Measurements from ENCODE around the gene TSSC4. TPM values are rescaled to one million over a fixed set of nuclear protein-coding genes. Genes with fewer than 3 reads are reported as not detected.

The TSSC4 gene
- total RNA-seq, 2 experiments from 2014 or later: 36.2 to 38.9 TPM

DNA sequence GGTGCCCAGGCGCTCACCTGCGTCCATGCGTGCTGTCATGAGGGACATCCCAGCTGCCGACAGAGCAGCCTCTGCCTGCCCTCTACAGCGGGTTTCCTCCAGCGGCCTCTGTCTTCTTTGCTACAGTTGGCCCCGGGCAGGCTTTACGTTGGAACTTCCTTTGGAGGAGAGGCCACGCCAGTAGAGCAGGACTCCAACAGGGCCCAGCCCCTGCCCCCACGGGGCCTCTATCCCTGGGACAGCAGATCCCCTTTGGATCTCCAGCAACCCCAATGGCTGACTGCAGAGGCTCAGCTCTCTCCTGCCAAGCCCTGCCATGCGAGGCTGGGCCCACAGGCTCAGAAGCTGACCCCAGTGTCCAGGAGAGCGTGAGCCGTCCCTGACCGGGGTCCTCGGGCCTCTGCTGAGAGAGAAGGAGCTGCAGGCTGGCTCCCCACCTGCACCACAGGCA lies 31.6 kb downstream of the TSSC4 start:
- no peak overlapping the region for H3K4me3 Mint-ChIP-seq
- TF ChIP-seq, protein P1, sequence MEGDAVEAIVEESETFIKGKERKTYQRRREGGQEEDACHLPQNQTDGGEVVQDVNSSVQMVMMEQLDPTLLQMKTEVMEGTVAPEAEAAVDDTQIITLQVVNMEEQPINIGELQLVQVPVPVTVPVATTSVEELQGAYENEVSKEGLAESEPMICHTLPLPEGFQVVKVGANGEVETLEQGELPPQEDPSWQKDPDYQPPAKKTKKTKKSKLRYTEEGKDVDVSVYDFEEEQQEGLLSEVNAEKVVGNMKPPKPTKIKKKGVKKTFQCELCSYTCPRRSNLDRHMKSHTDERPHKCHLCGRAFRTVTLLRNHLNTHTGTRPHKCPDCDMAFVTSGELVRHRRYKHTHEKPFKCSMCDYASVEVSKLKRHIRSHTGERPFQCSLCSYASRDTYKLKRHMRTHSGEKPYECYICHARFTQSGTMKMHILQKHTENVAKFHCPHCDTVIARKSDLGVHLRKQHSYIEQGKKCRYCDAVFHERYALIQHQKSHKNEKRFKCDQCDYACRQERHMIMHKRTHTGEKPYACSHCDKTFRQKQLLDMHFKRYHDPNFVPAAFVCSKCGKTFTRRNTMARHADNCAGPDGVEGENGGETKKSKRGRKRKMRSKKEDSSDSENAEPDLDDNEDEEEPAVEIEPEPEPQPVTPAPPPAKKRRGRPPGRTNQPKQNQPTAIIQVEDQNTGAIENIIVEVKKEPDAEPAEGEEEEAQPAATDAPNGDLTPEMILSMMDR (IDR thresholded peaks at IDR 0.05): no peak
- H3K27me3 Mint-ChIP-seq: no peaks in the 10 kb centered on the region
- POLR2A ChIA-PET: interaction anchor here (0.7 kb wide), 1 partner anchor 129 kb away, joined by 3 read pairs; no protein-coding TSS in a partner anchor
- intact Hi-C loops (cut with micrococcal nuclease): no loop called here
- no peak overlapping the region for H3K27ac Mint-ChIP-seq
- DNase-seq (no peak), ATAC-seq (no peak)
- no peaks in the 10 kb centered on the region for H3K36me3 Mint-ChIP-seq (ENCODE audit: low read depth)
- no peaks in the 10 kb centered on the region for H3K9me3 Mint-ChIP-seq
- no peaks in the 10 kb centered on the region for H3K4me1 Mint-ChIP-seq (ENCODE audit: low read depth)
- CTCF ChIA-PET: interaction anchor here (1.5 to 1.8 kb wide), 2 partner anchors 99 to 101 kb away, joined by 6 to 10 read pairs; no protein-coding TSS in a partner anchor

DNA sequence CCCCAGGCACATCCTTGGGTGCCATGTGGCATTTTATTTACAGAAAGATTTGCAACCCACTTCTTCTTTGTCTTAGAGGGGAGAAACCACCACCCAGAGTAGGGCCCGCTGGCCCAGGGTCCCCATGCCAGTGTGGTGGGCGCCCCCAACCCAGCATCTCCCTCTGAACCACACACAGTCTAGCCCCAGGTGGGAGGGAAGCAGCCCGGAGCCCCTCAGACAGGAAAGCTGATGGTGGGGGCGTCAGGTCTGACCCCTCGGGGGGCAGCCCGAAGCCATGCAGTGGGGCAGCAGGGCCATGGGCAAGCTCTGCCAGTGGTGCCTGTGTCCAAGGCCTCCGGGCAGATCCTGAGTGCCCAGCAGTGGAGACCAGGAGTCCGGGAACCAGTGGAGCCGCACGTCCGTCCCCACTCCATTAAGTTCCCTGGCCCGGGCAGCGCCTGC lies 32.1 kb downstream of the TSSC4 start:
- Mint-ChIP-seq H3K4me3 (no peak overlapping the region), H3K9me3 (no peaks in the 10 kb centered on the region), H3K4me1 (ENCODE audit: low read depth) (no peaks in the 10 kb centered on the region), H3K27me3 (no peaks in the 10 kb centered on the region), H3K36me3 (ENCODE audit: low read depth) (no peaks in the 10 kb centered on the region), H3K27ac (no peak overlapping the region)
- CTCF ChIA-PET: no interaction called here
- intact Hi-C loops (cut with micrococcal nuclease): no loop called here
- DNase-seq (no peak), ATAC-seq (no peak)
- TF ChIP-seq, protein P1 (IDR thresholded peaks at IDR 0.05): no peak
- POLR2A ChIA-PET: interaction anchor here (0.7 kb wide), 1 partner anchor 128 kb away, joined by 3 read pairs; no protein-coding TSS in a partner anchor

DNA sequence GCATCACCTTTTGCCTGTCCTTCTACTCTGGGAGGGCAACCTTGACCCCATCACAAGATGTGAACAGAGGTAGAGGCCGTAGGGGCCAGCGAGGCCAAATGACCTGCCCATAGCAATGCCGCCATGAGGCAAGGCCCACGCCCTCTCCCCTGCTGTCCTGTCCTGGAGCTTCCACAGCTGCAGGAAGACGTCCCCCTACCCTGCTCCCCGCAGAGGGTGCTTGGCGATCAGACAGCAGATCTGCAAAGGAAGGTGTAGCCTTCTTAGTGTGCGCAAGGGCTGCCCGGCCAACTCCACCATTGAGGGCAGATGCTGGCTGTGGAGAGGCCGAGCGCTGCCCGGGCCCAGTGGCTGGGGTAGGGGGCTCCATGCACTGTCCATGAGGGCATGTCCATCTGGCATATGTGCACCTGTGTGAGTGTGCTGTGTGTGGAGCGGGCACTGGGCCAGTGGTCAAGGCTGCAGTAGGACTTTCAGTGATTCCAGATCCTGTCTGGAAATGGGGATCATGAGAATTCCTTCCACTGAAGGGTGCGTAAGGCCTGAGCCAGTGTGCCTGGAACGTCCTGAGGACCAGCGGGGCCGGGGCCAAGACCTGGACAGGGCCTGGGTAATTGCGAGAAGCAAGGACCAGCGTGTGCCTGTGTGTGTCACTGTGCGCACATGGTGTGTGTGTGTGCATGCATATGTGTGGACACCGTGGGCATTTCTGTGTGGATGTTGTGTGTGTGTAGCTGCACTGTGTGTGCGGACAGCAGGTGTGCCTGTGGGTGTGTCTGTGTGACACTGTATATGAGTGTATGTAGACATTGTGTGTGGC lies 32.8 kb downstream of the TSSC4 start:
- H3K36me3 Mint-ChIP-seq (ENCODE audit: low read depth): no peaks in the 10 kb centered on the region
- TF ChIP-seq, protein P1 (IDR thresholded peaks at IDR 0.05): no peak
- intact Hi-C loops (cut with micrococcal nuclease): no loop called here
- H3K27ac Mint-ChIP-seq: no peak overlapping the region
- CTCF ChIA-PET: no interaction called here
- no peaks in the 10 kb centered on the region for H3K27me3 Mint-ChIP-seq
- no peaks in the 10 kb centered on the region for H3K9me3 Mint-ChIP-seq
- no peaks in the 10 kb centered on the region for H3K4me1 Mint-ChIP-seq (ENCODE audit: low read depth)
- ATAC-seq: no peak
- POLR2A ChIA-PET: no interaction called here
- no peak for DNase-seq
- H3K4me3 Mint-ChIP-seq: no peak overlapping the region

DNA sequence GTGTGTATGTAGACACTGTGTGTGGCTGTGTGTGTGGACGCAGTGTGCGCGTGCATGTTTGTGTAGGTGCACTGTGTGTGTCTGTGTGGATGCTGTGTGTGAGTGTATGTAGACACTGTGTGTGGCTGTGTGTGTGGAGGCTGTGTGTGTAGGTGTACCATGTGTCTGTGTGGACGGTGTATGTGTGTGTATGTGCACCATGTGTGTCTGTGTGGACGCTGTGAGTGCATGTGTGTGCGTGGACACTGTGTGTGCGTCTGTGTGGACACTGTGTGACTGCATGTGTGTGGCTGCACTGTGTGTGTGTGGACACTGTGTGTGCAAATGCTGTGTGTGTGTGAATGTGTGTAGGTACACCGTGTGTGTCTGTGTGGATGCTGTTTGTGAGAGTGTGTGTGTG lies 33.5 kb downstream of the TSSC4 start:
- POLR2A ChIA-PET: no interaction called here

More for the DNA sequence above, 33.5 kb downstream of the TSSC4 start:
- Mint-ChIP-seq H3K4me3 (no peak overlapping the region), H3K27ac (no peak overlapping the region), H3K9me3 (no peaks in the 10 kb centered on the region), H3K27me3 (no peaks in the 10 kb centered on the region), H3K36me3 (ENCODE audit: low read depth) (no peaks in the 10 kb centered on the region), H3K4me1 (ENCODE audit: low read depth) (no peaks in the 10 kb centered on the region)
- CTCF ChIA-PET: no interaction called here
- intact Hi-C loops (cut with micrococcal nuclease): no loop called here
- TF ChIP-seq, protein P1 (IDR thresholded peaks at IDR 0.05): no peak
- ATAC-seq (no peak), DNase-seq (no peak)

Measured in activated CD8-positive, alpha-beta T cell treated with anti-CD3 and anti-CD28 coated beads for 36 hours (primary cell).